SU-DHL-6 (cell line): Measurements from ENCODE around the gene CLEC5A.

Experiments
- H2AFZ ChIP-seq: fragments of 200-600 bp; sonication (generic); 2 replicates; pipeline ENCODE4 v1.6.1; 2014; ENCODE audit warnings: low read depth, mild to moderate bottlenecking, moderate library complexity, mixed read lengths, antibody characterized with exemption, low read length; ENCODE audit not compliant: severe bottlenecking
- H3F3A ChIP-seq: fragments of 200-600 bp; shearing (Covaris generic); 2 replicates; pipeline ENCODE4 v1.6.0; 2016; ENCODE audit warnings: antibody characterized with exemption, mild to moderate bottlenecking; ENCODE audit not compliant: insufficient read depth
- H3K27ac ChIP-seq: fragments of 200-600 bp; sonication (generic); 2 replicates; pipeline ENCODE4 v1.5.1; 2016; ENCODE audit warnings: low read depth, mild to moderate bottlenecking, low read length, moderate library complexity, mixed read lengths
- H3K27me3 ChIP-seq: fragments of 200-600 bp; sonication (generic), shearing (Covaris generic); 2 replicates; pipeline ENCODE4 v1.6.0; 2014; ENCODE audit warnings: mild to moderate bottlenecking, low read length
- H3K36me3 ChIP-seq: fragments of 200-600 bp; sonication (generic); 2 replicates; pipeline ENCODE4 v1.6.1; 2014; ENCODE audit warnings: mild to moderate bottlenecking, low read length, mixed read lengths
- H3K4me2 ChIP-seq: fragments of 300-600, 200-600 bp; shearing (Covaris generic), sonication (generic); 2 replicates; pipeline ENCODE4 v1.6.0; 2014; ENCODE audit warnings: low read length, low read depth, mild to moderate bottlenecking; ENCODE audit not compliant: poor library complexity, severe bottlenecking
- H3K4me3 ChIP-seq: fragments of 200-600 bp; sonication (generic); 2 replicates; pipeline ENCODE4 v1.5.1; 2014; ENCODE audit warnings: antibody characterized with exemption, low read length, mild to moderate bottlenecking, mixed read lengths; ENCODE audit not compliant: insufficient read depth, poor library complexity, severe bottlenecking
- H3K79me2 ChIP-seq: fragments of 200-600 bp; sonication (generic); 2 replicates; pipeline ENCODE4 v1.6.1; 2014; ENCODE audit warnings: mild to moderate bottlenecking, low read length, moderate library complexity; ENCODE audit not compliant: insufficient read depth
- H3K9ac ChIP-seq: fragments of 200-600 bp; sonication (generic); 2 replicates; pipeline ENCODE4 v1.7.0; 2014; ENCODE audit warnings: mild to moderate bottlenecking, low read length
- H3K9me2 ChIP-seq: fragments of 200-600 bp; sonication (generic); replicated peaks from 2 replicates; pipeline ENCODE4 v1.6.1; 2014; ENCODE audit warnings: low read length; ENCODE audit not compliant: insufficient read depth
- H3K9me3 ChIP-seq: fragments of 200-600 bp; sonication (generic); 2 replicates; pipeline ENCODE4 v1.6.1; 2014; ENCODE audit warnings: low read length, mixed read lengths; ENCODE audit not compliant: insufficient read depth
- H4K20me1 ChIP-seq: fragments of 200-600 bp; sonication (generic); 2 replicates; pipeline ENCODE4 v1.6.1; 2014; ENCODE audit warnings: low read depth, mild to moderate bottlenecking, antibody characterized with exemption, low read length, moderate library complexity, mixed read lengths
- EZH2phosphoT487 ChIP-seq: fragments of 200-600 bp; sonication (generic), shearing (Covaris generic); conservative IDR thresholded peaks from 2 replicates; pipeline ENCODE4 v1.6.1; 2018; ENCODE audit warnings: mild to moderate bottlenecking, antibody characterized with exemption, low read length, moderate library complexity, mixed read lengths
- TF ChIP-seq, protein P1 (sequence below): fragments of 200-600 bp; sonication (generic); IDR thresholded peaks from one replicate; pipeline ENCODE4 v1.5.1; 2017; ENCODE audit warnings: antibody characterized with exemption, mild to moderate bottlenecking, low read length, moderate library complexity; ENCODE audit not compliant: insufficient read depth, poor library complexity, severe bottlenecking

CLEC5A gene

DNA sequence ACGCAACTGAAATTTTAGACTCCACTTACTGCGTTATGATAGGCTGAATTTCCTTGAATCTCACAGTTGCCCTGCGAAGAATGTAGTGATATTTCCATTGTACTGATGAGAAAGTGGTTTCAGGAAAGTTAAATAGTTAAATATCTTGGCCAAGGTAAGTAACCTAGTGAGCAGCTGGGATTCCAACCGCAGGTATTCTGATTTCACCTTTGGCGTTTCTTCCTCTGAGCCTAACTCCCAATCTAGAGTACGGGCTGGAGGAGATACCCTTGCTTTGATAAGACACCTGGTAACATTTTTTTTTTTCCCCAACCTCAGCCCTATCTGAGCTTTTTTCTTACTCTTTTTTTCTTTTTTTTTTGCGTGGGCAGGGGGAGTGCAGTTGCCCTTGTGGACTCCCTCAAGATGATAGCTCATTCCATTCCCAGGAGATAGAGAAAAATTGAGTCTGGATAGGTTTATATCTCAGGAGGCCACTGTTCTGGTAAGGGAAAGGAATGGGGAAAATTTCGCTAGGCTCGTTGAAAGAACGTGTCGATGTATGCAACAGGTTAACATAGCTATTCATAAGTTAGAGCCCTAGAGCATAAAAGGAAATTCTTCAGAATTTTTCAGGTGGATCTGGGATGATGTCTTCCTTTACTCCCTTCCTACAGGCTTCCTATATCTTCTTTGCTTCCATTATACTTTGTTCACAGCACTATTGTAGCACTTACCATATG lies 29.9 kb upstream of the CLEC5A start:
- Histone ChIP-seq H3K27me3 (no peaks in the 10 kb centered on the region), H3K36me3 (no peaks in the 10 kb centered on the region), H4K20me1 (no peaks in the 10 kb centered on the region), H3K4me2 (peak overlapping the region; percentile 31), H3K9ac (no peak overlapping the region), H3K9me3 (no peaks in the 10 kb centered on the region), H3K4me3 (no peak overlapping the region), H2AFZ (peak overlapping the region; percentile 14), H3F3A (no peaks in the 10 kb centered on the region), H3K27ac (no peak overlapping the region), H3K79me2 (no peaks in the 10 kb centered on the region), H3K9me2 (no peaks in the 10 kb centered on the region)
- TF ChIP-seq EZH2phosphoT487, result no peak
- TF ChIP-seq, protein P1, sequence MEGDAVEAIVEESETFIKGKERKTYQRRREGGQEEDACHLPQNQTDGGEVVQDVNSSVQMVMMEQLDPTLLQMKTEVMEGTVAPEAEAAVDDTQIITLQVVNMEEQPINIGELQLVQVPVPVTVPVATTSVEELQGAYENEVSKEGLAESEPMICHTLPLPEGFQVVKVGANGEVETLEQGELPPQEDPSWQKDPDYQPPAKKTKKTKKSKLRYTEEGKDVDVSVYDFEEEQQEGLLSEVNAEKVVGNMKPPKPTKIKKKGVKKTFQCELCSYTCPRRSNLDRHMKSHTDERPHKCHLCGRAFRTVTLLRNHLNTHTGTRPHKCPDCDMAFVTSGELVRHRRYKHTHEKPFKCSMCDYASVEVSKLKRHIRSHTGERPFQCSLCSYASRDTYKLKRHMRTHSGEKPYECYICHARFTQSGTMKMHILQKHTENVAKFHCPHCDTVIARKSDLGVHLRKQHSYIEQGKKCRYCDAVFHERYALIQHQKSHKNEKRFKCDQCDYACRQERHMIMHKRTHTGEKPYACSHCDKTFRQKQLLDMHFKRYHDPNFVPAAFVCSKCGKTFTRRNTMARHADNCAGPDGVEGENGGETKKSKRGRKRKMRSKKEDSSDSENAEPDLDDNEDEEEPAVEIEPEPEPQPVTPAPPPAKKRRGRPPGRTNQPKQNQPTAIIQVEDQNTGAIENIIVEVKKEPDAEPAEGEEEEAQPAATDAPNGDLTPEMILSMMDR, result no peak

DNA sequence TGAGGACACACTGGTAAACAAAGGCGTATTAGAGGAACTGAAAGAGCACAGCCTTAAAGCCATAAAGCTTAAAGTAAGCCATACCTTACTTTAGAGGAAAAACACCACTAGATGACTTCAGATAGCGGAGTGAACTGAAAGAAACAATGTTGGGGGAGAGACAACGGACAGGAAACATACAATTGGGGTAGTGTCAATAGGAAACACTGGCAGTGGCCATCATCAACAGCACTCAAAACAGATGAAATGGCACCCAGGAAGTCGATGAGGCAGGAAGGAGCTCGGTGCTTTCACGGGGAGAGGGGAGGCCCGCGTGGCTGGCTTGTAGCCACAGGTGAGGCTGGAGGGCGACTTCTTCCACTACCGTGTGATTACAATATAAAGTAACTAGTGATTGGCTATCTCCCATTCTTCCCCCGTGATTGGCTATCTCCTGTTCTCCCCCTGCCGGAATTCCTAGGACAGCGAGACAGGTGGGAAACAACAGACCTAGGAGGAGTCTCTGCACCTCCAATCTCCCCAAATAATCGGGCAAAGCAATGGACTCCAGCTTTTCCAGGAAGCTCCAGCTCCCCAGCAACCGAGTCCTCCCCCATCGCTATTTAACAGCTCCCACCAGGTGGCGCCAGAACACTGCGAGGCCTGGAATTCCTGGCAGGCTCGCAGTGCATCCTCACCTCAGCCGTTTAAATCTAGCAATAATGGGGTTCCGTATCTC lies 29.2 kb upstream of the CLEC5A start:
- no peak overlapping the region for H3K27ac ChIP-seq
- H3F3A ChIP-seq, result no peaks in the 10 kb centered on the region
- H4K20me1 ChIP-seq, result no peaks in the 10 kb centered on the region
- H3K27me3 ChIP-seq, result no peaks in the 10 kb centered on the region
- H2AFZ ChIP-seq, result peak overlapping the region; percentile 14
- no peak overlapping the region for H3K4me3 ChIP-seq
- no peaks in the 10 kb centered on the region for H3K79me2 ChIP-seq
- TF ChIP-seq, protein P1, result peak; percentile 84
- TF ChIP-seq EZH2phosphoT487, result no peak
- no peaks in the 10 kb centered on the region for H3K9me2 ChIP-seq
- no peak overlapping the region for H3K9ac ChIP-seq
- H3K9me3 ChIP-seq, result no peaks in the 10 kb centered on the region
- H3K36me3 ChIP-seq, result no peaks in the 10 kb centered on the region
- peak overlapping the region; percentile 31 for H3K4me2 ChIP-seq

DNA sequence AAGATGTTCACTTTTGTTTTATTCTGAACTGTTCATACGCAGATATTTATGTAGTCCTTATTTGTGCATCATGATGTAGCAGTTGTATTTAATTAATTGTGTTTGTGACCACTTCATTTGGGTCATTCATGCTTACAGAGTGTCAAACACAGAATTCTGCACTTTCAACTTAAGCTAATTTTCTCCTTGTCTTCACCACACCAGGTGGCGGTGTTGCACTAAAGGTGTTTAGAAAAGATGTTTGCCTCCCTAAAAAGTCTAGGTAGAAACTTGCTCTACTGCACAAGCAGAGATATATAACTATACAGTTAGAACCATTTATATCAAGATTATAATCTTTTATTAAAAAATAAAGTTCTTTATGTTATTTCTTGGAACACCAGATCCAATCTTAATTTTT lies 28.1 kb upstream of the CLEC5A start:
- Histone ChIP-seq H3K4me2 (no peak overlapping the region), H3K36me3 (no peaks in the 10 kb centered on the region), H3K27ac (no peak overlapping the region), H3K9ac (no peak overlapping the region), H4K20me1 (no peaks in the 10 kb centered on the region), H3K9me2 (no peaks in the 10 kb centered on the region), H3K79me2 (no peaks in the 10 kb centered on the region), H3K27me3 (no peaks in the 10 kb centered on the region), H3F3A (no peaks in the 10 kb centered on the region), H2AFZ (no peak overlapping the region), H3K9me3 (no peaks in the 10 kb centered on the region), H3K4me3 (no peak overlapping the region)
- TF ChIP-seq EZH2phosphoT487, result no peak
- TF ChIP-seq, protein P1, result peak; percentile 15
